Measurements from ENCODE around the gene TOPAZ1.

GRCh38 chr3:44292276-44292675, 50.6 kb downstream of the TOPAZ1 start:
- TF ChIP-seq CTCF (IDR thresholded peaks at IDR 0.05; ENCODE audit: insufficient read depth, low read length, poor library complexity, severe bottlenecking): no peak
- TF ChIP-seq EZH2phosphoT487 (conservative IDR thresholded peaks at IDR 0.05; ENCODE audit: low read length): no peak

Data from SU-DHL-6 (cell line).